ENCODE data around the gene SLC22A12.
A peak's percentile ranks its signal among the peaks of the same experiment; 100 is the strongest.

The SLC22A12 gene

DNA sequence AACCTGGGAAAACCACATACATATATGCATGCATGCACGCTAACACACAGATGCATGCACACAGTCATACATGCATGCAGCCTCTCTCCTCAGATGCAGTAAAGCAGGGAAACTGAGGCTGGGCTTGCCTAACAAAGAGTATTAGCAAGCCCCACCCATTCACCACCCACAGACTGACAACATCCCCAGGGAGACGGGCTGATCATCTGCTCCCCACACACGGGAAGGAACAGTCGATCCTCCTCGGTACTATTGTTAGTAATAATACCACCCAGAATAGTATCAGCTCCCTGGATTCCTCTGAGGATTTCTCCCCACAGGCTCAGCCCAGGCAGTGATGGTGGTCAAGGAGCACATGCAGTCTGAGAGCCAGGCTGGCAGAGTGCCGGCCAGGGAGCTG lies 41.2 kb downstream of the SLC22A12 start:
- Mint-ChIP-seq H3K9me3 (no peaks in the 10 kb centered on the region), H3K27ac (no peak overlapping the region), H3K4me3 (no peak overlapping the region), H3K36me3 (no peaks in the 10 kb centered on the region), H3K27me3 (peaks cover 33% of the 10 kb centered on the region), H3K4me1 (peaks cover 15% of the 10 kb centered on the region)
- ATAC-seq = no peak

DNA sequence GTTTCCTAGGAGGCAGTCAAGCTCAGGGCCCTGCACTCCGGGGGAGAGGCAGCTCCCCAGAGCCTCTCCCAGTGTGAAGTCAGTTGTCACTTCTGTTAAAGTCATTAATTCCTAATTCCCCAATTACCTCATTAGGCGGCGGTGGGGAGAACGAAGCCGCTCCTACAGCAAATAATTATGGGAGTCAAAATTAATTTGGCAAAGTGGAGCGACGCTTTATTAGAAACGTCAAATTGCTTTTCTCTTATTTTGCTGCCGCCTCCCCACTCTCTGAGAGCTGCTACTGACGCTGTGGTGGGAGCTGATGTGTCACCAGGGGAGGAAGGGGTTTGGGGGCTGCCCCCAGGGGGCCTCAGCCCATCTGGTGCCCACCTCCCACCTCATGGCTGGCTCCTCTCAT lies 41.6 kb downstream of the SLC22A12 start:
- H3K4me3 Mint-ChIP-seq = no peak overlapping the region
- no peaks in the 10 kb centered on the region for H3K9me3 Mint-ChIP-seq
- H3K27ac Mint-ChIP-seq = no peak overlapping the region
- ATAC-seq = no peak
- H3K36me3 Mint-ChIP-seq = no peaks in the 10 kb centered on the region
- peaks cover 33% of the 10 kb centered on the region for H3K27me3 Mint-ChIP-seq
- H3K4me1 Mint-ChIP-seq = peaks cover 17% of the 10 kb centered on the region

DNA sequence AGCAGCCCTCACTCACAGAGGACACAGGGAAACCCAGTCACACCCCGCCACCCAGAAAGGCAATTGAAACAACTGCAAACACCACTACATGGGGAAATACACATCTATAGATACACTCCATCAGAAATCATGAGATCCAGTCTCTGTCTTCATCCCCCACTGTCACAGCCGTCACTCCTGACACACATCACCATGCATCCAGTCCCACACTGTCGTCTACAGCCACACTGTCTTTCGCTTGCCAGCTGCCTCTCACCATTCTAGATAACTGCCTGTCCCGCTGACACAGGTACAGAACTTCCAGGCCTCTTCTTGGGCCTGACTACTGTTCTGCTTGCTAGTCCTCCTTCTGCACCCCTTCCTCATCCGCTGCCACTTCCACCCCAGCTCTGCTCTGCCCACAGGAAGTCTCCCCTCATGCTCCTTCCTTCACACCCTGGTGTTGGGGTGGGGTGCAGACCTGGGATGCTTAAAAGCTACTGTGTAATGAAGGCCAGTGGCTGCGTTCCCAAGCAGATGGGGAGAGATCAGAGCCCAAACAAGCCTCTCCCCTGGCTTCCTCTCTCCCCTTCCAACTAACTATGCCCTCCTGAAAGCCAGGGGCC lies 42.6 kb downstream of the SLC22A12 start:
- Mint-ChIP-seq H3K9me3 (no peaks in the 10 kb centered on the region), H3K4me1 (peaks cover 20% of the 10 kb centered on the region), H3K27me3 (peaks cover 33% of the 10 kb centered on the region), H3K4me3 (no peak overlapping the region), H3K36me3 (no peaks in the 10 kb centered on the region), H3K27ac (no peak overlapping the region)
- ATAC-seq = no peak

DNA sequence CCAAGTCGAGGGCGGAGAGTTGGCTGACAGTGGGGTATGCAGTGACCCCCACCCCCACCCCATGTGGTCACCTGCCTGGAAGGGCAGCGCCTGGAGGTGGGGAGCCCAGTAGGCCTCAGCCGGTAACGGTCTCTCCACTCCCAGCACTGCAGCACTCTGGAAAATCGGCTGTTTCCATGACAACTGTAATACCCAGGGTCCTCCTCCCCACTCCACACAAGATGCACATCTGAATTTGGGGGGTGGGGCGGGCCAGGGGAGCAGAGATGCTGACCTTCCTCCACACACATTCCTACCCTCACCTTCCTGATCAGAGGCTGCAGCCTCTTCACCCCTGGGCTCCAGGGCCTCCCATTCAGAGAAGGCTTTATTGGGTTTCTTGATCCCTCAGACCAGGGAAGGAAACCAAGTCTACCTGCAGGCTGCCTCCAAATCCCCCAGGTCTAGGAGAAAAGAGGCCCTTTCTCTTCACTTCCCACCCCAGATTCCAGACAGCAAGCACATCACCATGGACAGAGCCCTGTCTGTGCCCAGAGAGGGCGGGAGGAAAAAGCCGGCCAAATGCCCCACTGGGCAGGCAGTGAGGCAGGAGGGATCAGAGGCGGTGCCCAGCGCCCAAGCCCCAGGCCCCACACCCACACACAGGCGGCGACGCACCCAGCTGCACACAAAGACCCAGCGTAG lies 46.5 kb downstream of the SLC22A12 start:
- H3K9me3 Mint-ChIP-seq = no peaks in the 10 kb centered on the region
- peaks cover 11% of the 10 kb centered on the region for H3K4me1 Mint-ChIP-seq
- H3K36me3 Mint-ChIP-seq = no peaks in the 10 kb centered on the region
- H3K27ac Mint-ChIP-seq = no peak overlapping the region
- ATAC-seq = no peak
- H3K27me3 Mint-ChIP-seq = peaks cover 33% of the 10 kb centered on the region
- peak overlapping the region; percentile 39 for H3K4me3 Mint-ChIP-seq

DNA sequence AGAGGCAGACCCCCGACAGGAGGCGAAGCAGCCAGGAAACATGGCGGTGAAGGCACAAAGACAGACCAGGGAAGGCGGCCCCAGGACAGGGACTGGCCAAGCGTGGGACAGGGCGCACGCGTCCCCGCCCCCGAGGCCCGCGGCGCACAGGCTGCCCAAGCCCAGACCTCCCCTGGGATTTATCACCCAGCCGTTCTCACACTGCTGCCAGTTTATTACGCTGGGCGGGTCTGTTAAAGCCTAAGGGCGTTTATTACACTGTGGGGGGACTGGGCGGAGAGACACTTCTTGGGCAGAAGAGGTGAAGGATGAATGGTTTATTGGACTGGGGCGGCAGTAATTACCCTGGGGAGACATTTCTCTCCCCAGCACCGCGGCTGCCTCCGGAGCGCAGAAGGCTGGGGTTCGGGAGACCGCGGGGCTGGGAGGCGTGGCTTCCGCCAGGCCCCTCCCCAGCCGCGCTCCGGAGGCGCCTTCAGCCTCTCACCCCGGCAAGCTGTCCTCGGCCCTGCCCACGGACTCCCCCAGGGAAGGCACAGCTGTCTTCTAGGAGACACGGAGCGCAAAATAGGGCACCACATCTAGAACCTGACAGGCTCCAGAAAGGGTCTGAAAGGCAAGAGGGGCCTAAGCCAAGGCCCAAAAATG lies 47.1 kb downstream of the SLC22A12 start:
- H3K36me3 Mint-ChIP-seq = no peaks in the 10 kb centered on the region
- H3K4me3 Mint-ChIP-seq = peak overlapping the region; percentile 39
- H3K9me3 Mint-ChIP-seq = no peaks in the 10 kb centered on the region
- H3K27me3 Mint-ChIP-seq = peaks cover 31% of the 10 kb centered on the region
- peaks cover 11% of the 10 kb centered on the region for H3K4me1 Mint-ChIP-seq
- H3K27ac Mint-ChIP-seq = no peak overlapping the region
- ATAC-seq = peak; percentile 71

DNA sequence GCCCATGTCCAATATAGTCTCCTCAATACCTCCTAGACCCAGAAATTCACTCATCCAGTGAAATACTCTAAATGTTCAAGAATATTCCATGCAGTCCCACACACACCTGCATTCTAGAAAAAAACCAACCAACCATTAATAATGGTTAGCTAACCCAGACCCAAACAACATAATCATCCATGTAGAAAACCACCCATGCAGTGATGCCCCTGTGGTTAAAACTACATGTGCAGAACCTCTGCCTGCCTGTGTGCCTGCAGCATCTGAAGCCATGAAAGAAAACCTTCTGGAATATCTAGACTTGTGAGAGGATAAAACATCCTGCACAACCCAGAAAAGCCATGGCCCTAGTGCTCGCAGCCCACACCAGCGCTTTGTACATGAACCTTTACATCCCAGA lies 47.8 kb downstream of the SLC22A12 start:
- ATAC-seq = no peak
- H3K36me3 Mint-ChIP-seq = no peaks in the 10 kb centered on the region
- peaks cover 26% of the 10 kb centered on the region for H3K27me3 Mint-ChIP-seq
- H3K27ac Mint-ChIP-seq = no peak overlapping the region
- H3K4me3 Mint-ChIP-seq = no peak overlapping the region
- H3K4me1 Mint-ChIP-seq = peaks cover 9% of the 10 kb centered on the region
- H3K9me3 Mint-ChIP-seq = no peaks in the 10 kb centered on the region

DNA sequence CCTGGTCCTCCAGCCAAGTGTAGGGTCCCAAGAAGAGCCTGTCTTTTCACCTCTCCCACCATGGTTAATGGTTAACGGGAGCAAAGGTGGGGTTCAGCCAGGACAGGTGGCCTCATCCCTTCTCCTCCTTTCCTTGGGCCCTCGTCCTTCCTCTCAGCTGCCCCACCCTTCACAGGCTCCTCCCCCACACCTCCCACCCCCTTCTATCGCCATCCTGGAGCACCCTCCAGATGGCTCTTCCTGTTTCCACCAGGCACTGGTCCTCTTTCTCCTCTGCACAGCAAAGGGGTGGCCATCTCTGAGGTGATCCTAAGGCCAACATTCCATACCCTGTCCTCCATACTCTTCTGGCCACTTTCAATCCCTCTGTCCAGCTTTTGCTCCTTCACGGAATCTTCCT lies 48.9 kb downstream of the SLC22A12 start:
- Mint-ChIP-seq H3K4me1 (peaks cover 5% of the 10 kb centered on the region), H3K27me3 (peaks cover 26% of the 10 kb centered on the region), H3K9me3 (no peaks in the 10 kb centered on the region), H3K36me3 (no peaks in the 10 kb centered on the region), H3K27ac (no peak overlapping the region), H3K4me3 (no peak overlapping the region)
- ATAC-seq = no peak

DNA sequence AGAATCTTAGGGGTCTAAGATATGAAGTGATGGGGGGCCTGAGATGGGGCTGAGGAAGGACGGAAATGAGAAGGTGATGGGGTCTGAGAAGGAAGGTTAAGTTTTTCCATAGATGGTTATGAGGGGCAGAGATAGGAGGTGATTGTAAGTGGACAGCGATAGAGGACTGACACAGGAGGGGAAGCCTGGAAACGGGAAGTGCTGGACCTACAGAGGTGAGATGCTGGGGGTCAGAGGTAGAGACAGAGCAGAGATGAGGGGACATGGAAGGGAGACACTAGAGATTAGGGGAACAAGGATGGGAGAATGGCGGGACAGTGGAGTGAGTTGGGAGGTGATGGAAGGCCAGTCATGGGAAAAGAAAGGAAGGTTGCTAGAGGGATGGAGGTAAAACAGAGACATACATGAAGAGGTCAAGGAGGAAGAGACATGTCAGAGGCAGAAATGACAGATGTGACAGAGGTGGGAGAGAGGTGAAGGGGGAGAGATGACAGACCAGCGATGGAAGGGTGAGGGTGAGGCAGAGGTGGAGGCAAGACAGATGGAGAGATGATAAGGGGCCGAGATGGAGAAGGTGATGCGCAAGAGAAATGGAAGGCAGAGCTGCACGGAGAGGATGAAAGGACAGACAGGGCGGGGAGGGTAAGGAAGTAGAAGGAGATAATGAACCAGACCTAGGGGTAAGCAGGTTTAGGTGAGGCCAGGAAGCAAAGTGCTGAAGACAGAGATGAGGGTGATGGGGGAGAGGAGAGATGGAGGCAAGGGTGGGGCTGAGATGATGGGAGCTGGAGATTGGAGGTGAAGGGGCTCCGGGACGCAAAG lies 50.8 kb downstream of the SLC22A12 start:
- ATAC-seq = no peak
- Mint-ChIP-seq H3K36me3 (no peaks in the 10 kb centered on the region), H3K9me3 (no peaks in the 10 kb centered on the region), H3K4me3 (no peak overlapping the region), H3K27ac (no peak overlapping the region), H3K27me3 (peaks cover 30% of the 10 kb centered on the region), H3K4me1 (peaks cover 5% of the 10 kb centered on the region)

DNA sequence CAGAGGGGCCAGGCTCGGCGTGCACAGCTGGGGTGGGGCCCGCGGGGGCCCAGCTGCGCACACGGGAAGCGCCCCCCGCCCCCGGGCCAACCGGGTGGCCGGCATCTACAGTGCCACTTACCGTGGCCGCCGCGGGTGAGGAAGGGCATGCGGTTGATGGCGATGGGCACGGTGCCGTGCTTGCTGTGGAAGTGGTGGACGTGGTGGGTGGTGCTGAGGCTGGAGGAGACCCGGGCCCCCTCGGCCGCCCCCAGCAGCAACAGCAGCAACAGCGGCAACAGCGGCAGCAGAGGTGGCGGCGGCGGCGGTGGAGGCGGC lies 51.4 kb downstream of the SLC22A12 start:
- Mint-ChIP-seq H3K36me3 (no peaks in the 10 kb centered on the region), H3K27ac (no peak overlapping the region), H3K27me3 (peaks cover 36% of the 10 kb centered on the region), H3K9me3 (no peaks in the 10 kb centered on the region), H3K4me1 (peaks cover 5% of the 10 kb centered on the region), H3K4me3 (no peak overlapping the region)
- ATAC-seq = no peak

DNA sequence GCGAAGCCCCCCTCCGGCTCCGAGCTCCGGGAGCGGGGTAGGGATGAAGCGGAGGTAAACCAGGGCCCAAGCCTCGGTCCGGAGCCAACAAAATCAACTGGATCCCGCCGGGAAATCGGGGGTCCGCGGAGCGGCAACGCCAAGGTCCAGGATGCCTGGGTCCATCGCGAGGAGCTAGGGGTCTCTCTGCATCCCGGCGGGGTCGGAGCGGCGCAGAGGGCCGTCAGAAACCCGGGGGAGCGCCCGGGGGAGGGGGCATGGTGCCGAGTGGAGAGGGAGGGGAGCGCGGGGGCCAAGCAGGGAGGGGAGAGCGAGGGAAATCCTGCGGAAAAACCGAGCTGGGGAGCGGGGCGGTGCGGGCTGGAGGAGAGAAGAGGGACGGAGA lies 51.8 kb downstream of the SLC22A12 start:
- H3K27ac Mint-ChIP-seq = no peak overlapping the region
- peaks cover 41% of the 10 kb centered on the region for H3K27me3 Mint-ChIP-seq
- no peak for ATAC-seq
- H3K4me3 Mint-ChIP-seq = no peak overlapping the region
- no peaks in the 10 kb centered on the region for H3K9me3 Mint-ChIP-seq
- peaks cover under 1% of the 10 kb centered on the region for H3K4me1 Mint-ChIP-seq
- H3K36me3 Mint-ChIP-seq = no peaks in the 10 kb centered on the region

DNA sequence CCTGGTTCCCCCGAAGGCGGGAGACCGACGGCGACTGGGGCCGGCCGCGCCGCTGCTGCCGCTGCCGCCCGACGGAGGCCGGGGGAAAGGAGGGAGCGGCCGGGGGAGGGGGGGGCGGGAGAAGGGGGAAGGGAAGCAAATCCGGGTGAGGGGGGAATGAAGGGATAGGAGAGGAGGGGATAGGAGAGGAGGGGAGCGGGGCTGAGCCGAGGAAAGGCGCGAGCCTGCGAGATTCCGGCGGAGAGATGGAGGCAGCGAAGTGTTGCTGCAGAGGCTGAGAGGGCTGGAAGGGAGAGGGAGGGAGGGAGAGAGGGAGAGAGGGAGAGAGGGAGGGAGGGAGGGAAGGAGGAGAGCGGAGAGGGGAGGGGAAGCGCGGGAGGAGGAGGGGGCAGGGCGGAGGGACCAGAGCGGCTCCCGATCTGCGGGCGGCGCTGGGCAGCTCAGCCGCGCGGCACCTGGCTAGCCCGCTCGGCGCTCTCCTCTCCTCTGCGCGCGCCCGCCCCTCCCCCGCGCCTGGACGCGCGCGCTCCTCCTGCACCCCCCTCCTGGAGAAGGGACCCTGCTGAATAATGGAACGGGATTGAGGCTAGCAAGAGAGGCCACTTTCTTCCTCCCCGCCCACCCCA lies 52.3 kb downstream of the SLC22A12 start:
- no peak for ATAC-seq
- Mint-ChIP-seq H3K27me3 (peaks cover 46% of the 10 kb centered on the region), H3K9me3 (no peaks in the 10 kb centered on the region), H3K4me3 (no peak overlapping the region), H3K27ac (no peak overlapping the region), H3K4me1 (no peaks in the 10 kb centered on the region), H3K36me3 (no peaks in the 10 kb centered on the region)

DNA sequence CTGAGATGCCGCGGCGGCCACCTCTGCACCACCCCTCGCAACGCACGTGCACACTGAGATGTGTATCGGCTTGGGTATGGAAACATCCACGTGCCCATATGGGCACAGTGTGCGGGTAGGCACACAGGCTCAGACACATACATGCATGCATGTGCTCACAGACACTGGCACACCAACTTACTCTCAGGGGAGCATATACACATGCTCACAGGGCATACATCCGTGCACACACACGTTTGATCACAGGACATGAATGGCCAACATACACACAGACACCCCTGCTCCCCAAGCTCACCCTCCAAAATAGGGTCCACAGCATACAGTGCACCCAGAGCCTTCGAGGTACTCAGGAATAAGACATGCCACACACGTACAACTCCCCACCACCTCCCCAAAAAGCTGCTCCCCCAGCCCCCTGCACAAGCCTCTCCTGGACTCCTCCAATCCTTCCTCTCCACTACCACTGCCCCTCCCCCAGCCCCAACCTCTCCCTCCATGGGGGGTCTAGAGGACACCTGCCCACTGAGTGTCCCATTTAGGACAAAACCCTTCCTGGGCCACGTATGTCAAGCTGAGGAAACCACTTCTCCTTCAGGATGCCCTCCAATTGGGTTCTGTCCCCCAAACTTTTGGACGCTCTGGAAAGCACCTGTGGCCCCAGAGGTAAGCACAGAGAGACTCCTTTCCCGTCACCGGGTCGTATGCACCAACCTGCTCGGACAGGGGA lies 53.1 kb downstream of the SLC22A12 start:
- Mint-ChIP-seq H3K4me1 (peaks cover under 1% of the 10 kb centered on the region), H3K27me3 (peaks cover 52% of the 10 kb centered on the region), H3K27ac (no peak overlapping the region), H3K4me3 (no peak overlapping the region), H3K9me3 (no peaks in the 10 kb centered on the region), H3K36me3 (no peaks in the 10 kb centered on the region)
- no peak for ATAC-seq

DNA sequence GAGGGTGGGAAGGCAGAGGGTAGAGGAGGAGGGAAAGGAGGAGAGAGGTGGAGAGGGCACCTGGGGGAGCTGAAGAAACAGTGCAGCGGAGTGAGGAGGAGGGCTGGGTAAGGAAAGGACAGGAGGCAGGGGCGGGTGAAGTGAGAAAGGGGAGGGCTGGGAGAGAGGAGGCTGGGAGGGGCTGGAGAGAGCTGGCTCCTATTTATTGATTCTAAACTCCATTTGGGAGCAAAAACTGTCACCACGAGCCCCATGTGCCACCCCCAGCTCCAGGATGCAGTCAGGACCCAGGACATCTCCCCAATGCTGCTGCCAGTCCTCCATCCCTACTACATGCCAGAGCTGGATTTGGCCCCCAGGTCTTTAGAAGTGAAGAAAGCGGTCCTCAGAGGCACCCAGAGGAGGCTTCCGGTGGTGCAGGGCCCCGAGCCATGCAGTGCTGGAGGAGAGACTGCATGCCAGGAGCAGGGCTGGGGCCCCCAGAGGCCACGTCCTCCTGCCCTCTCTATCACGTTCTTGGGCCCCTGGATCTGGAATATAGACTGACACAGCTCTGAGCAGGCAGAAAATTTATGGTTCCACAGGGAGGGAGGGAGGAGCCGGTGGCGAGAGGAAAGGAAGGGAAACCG lies 53.7 kb downstream of the SLC22A12 start:
- Mint-ChIP-seq H3K36me3 (no peaks in the 10 kb centered on the region), H3K4me1 (peaks cover 5% of the 10 kb centered on the region), H3K9me3 (no peaks in the 10 kb centered on the region), H3K4me3 (no peak overlapping the region), H3K27me3 (peaks cover 59% of the 10 kb centered on the region), H3K27ac (no peak overlapping the region)
- peak; percentile 37 for ATAC-seq

DNA sequence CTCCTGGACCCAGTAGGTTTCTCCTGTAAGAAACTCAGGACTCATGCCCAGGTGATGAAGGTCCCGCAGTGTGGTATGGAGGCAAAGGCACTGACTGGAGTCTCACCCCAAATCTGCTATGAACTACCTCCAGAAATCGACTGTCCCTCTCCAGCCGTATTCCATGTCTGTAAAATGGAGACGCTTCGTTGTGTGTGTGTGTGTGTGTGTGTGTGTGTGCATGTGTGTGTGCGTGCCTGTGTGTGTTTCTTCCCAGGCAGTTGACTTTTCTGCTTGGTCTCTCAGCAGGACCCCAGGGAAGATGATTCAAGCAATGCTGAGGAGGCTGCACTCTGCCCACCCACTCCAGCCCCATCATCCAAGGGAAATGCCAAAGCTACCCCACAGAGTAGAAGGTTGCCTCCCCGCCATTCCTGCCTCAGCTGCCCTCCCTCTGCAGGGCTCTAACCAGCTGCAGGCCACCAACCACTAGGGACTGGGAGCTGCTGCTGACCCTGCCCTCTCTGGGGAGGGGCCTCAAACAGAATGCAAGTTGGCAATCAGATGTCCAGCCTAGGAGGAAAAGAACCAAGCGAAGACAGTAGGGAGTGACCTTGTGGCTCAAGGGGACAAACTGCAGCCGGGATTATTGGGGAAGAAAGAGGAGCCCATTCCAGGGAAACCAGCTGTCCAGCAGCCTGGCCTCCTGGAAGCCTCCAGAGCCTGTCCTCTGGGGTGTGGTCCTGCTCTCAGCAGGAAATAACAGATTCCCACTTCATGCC lies 56.2 kb downstream of the SLC22A12 start:
- ATAC-seq = no peak
- H3K4me1 Mint-ChIP-seq = peaks cover 11% of the 10 kb centered on the region
- peaks cover 67% of the 10 kb centered on the region for H3K27me3 Mint-ChIP-seq
- H3K36me3 Mint-ChIP-seq = no peaks in the 10 kb centered on the region
- no peak overlapping the region for H3K27ac Mint-ChIP-seq
- no peak overlapping the region for H3K4me3 Mint-ChIP-seq
- H3K9me3 Mint-ChIP-seq = no peaks in the 10 kb centered on the region

Measured in stimulated activated memory B cell treated with anti-CD40 and anti-IgM and Interleukin-4, amounts not matched to agents 10 μg/mL and 1 μg/mL and 100 μg/mL, for 72 hours (primary cell).